ENCODE data around the gene CNN3.

Gene CNN3

DNA sequence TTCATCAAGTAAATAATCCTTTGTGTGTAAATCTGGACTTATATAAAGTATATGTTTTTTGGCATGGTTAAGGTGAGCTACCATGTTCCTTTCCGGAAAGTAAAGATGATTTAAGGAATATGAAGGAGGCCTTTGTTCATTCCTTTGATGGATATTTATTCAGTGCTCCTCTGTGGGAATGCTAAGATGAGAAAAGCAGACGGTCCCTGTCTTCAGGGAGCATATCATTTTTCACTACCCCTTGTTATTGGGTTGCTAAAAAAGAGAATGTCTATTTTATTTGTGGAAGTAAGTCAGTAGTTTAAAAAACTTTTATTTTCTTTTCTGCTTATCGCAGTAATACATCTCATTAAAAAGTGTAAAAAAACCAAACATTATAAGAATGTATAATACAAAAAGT, 35.1 kb upstream of the CNN3 start:
- no peak for ATAC-seq
- TF ChIP-seq ZFP3 (CRISPR knock-in tag; IDR thresholded peaks at IDR 0.05) (no peak), ZC3H10 (CRISPR knock-in tag; IDR thresholded peaks at IDR 0.05) (no peak), SNAI2 (CRISPR knock-in tag; IDR thresholded peaks at IDR 0.05) (no peak), ZNF8 (CRISPR knock-in tag; IDR thresholded peaks at IDR 0.05) (no peak), ZNF70 (CRISPR knock-in tag; IDR thresholded peaks at IDR 0.05) (no peak), CSDC2 (CRISPR knock-in tag; IDR thresholded peaks at IDR 0.05) (no peak), ARNTL (CRISPR knock-in tag; IDR thresholded peaks at IDR 0.05; ENCODE audit: borderline replicate concordance, low read depth) (no peak), TCF4 (CRISPR knock-in tag; IDR thresholded peaks at IDR 0.05; ENCODE audit: borderline replicate concordance) (no peak), OSR1 (CRISPR knock-in tag; IDR thresholded peaks at IDR 0.05) (no peak), BACH2 (CRISPR knock-in tag; IDR thresholded peaks at IDR 0.05; ENCODE audit: borderline replicate concordance) (no peak), GLIS3 (CRISPR knock-in tag; IDR thresholded peaks at IDR 0.05) (no peak)
- TF ChIP-seq, protein P1, sequence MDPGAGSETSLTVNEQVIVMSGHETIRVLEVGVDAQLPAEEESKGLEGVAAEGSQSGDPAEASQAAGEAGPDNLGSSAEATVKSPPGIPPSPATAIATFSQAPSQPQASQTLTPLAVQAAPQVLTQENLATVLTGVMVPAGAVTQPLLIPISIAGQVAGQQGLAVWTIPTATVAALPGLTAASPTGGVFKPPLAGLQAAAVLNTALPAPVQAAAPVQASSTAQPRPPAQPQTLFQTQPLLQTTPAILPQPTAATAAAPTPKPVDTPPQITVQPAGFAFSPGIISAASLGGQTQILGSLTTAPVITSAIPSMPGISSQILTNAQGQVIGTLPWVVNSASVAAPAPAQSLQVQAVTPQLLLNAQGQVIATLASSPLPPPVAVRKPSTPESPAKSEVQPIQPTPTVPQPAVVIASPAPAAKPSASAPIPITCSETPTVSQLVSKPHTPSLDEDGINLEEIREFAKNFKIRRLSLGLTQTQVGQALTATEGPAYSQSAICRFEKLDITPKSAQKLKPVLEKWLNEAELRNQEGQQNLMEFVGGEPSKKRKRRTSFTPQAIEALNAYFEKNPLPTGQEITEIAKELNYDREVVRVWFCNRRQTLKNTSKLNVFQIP (CRISPR knock-in tag; IDR thresholded peaks at IDR 0.05; ENCODE audit: borderline replicate concordance, low read depth): no peak
- TF ChIP-seq, protein P2, sequence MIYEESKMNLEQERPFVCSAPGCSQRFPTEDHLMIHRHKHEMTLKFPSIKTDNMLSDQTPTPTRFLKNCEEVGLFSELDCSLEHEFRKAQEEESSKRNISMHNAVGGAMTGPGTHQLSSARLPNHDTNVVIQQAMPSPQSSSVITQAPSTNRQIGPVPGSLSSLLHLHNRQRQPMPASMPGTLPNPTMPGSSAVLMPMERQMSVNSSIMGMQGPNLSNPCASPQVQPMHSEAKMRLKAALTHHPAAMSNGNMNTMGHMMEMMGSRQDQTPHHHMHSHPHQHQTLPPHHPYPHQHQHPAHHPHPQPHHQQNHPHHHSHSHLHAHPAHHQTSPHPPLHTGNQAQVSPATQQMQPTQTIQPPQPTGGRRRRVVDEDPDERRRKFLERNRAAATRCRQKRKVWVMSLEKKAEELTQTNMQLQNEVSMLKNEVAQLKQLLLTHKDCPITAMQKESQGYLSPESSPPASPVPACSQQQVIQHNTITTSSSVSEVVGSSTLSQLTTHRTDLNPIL (CRISPR knock-in tag; IDR thresholded peaks at IDR 0.05; ENCODE audit: low read depth): no peak
- TF ChIP-seq, protein P3, sequence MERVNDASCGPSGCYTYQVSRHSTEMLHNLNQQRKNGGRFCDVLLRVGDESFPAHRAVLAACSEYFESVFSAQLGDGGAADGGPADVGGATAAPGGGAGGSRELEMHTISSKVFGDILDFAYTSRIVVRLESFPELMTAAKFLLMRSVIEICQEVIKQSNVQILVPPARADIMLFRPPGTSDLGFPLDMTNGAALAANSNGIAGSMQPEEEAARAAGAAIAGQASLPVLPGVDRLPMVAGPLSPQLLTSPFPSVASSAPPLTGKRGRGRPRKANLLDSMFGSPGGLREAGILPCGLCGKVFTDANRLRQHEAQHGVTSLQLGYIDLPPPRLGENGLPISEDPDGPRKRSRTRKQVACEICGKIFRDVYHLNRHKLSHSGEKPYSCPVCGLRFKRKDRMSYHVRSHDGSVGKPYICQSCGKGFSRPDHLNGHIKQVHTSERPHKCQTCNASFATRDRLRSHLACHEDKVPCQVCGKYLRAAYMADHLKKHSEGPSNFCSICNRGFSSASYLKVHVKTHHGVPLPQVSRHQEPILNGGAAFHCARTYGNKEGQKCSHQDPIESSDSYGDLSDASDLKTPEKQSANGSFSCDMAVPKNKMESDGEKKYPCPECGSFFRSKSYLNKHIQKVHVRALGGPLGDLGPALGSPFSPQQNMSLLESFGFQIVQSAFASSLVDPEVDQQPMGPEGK (CRISPR knock-in tag; IDR thresholded peaks at IDR 0.05; ENCODE audit: borderline replicate concordance): no peak

DNA sequence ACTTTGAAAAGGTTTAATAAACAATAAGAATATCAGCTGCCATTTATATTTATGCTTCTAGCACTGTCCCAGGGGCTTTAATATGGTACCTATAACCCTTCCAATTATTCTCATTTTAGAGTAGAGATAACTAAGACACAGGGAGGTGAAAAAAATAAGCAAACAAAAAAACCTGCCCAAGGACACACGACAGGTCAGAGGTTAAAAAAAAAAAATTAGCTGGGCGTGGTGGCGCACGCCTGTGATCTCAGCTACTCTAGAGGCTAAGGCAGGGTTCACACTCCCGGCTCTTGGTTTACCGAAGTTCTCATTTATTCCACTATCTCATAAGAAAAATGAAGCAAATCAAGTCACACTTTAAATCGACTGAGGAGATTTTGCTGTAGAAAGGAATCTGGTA, 34.7 kb upstream of the CNN3 start:
- TF ChIP-seq, protein P3 (CRISPR knock-in tag; IDR thresholded peaks at IDR 0.05; ENCODE audit: borderline replicate concordance): no peak
- TF ChIP-seq ZC3H10 (CRISPR knock-in tag; IDR thresholded peaks at IDR 0.05) (no peak), ZNF70 (CRISPR knock-in tag; IDR thresholded peaks at IDR 0.05) (no peak), ISL1 (CRISPR knock-in tag; IDR thresholded peaks at IDR 0.05) (no peak), TCF4 (CRISPR knock-in tag; IDR thresholded peaks at IDR 0.05; ENCODE audit: borderline replicate concordance) (no peak), OSR1 (CRISPR knock-in tag; IDR thresholded peaks at IDR 0.05) (no peak), ARNTL (CRISPR knock-in tag; IDR thresholded peaks at IDR 0.05; ENCODE audit: borderline replicate concordance, low read depth) (no peak), GLIS3 (CRISPR knock-in tag; IDR thresholded peaks at IDR 0.05) (no peak), ZFP3 (CRISPR knock-in tag; IDR thresholded peaks at IDR 0.05) (no peak), ZFP30 (CRISPR knock-in tag; IDR thresholded peaks at IDR 0.05) (no peak), SNAI2 (CRISPR knock-in tag; IDR thresholded peaks at IDR 0.05) (no peak), BACH2 (CRISPR knock-in tag; IDR thresholded peaks at IDR 0.05; ENCODE audit: borderline replicate concordance) (no peak), TOX (CRISPR knock-in tag; IDR thresholded peaks at IDR 0.05; ENCODE audit: borderline replicate concordance) (no peak), RARB (CRISPR knock-in tag; IDR thresholded peaks at IDR 0.05) (no peak), CSDC2 (CRISPR knock-in tag; IDR thresholded peaks at IDR 0.05) (no peak), PPARA (CRISPR knock-in tag; IDR thresholded peaks at IDR 0.05; ENCODE audit: borderline replicate concordance) (no peak), ESRRG (CRISPR knock-in tag; IDR thresholded peaks at IDR 0.05) (no peak)
- TF ChIP-seq, protein P2 (CRISPR knock-in tag; IDR thresholded peaks at IDR 0.05; ENCODE audit: low read depth): no peak
- TF ChIP-seq, protein P1 (CRISPR knock-in tag; IDR thresholded peaks at IDR 0.05; ENCODE audit: borderline replicate concordance, low read depth): no peak
- TF ChIP-seq, protein P4, sequence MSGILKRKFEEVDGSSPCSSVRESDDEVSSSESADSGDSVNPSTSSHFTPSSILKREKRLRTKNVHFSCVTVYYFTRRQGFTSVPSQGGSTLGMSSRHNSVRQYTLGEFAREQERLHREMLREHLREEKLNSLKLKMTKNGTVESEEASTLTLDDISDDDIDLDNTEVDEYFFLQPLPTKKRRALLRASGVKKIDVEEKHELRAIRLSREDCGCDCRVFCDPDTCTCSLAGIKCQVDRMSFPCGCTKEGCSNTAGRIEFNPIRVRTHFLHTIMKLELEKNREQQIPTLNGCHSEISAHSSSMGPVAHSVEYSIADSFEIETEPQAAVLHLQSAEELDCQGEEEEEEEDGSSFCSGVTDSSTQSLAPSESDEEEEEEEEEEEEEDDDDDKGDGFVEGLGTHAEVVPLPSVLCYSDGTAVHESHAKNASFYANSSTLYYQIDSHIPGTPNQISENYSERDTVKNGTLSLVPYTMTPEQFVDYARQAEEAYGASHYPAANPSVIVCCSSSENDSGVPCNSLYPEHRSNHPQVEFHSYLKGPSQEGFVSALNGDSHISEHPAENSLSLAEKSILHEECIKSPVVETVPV (CRISPR knock-in tag; IDR thresholded peaks at IDR 0.05): no peak
- ATAC-seq: no peak

Data from SK-N-SH treated with all-trans-retinoic acid at 6 μM for 48 hours (cell line).